CD4-positive, alpha-beta T cell treated with Interleukin-10 for 1 hour (primary cell): Measurements from ENCODE around the gene NCAM1.
A peak's percentile ranks its signal among the peaks of the same experiment; 100 is the strongest.

Experiments used
- DNase-seq: peaks from one replicate; pipeline ENCODE4 v3.0.0-alpha.2; 2020

Gene NCAM1

GRCh38 chr11:113237261-113237660 is 276.0 kb downstream of the NCAM1 start:
- no peak for DNase-seq

- no peak for DNase-seq
Observed at GRCh38 chr11:113238721-113239120, 277.5 kb downstream of the NCAM1 start.

- DNase-seq: no peak
Observed at GRCh38 chr11:113240389-113240788, 279.2 kb downstream of the NCAM1 start.

GRCh38 chr11:113240790-113241635 is 279.8 kb downstream of the NCAM1 start:
- DNase-seq: no peak

- DNase-seq: no peak
Observed at GRCh38 chr11:113241636-113242054, 280.4 kb downstream of the NCAM1 start.

DNA sequence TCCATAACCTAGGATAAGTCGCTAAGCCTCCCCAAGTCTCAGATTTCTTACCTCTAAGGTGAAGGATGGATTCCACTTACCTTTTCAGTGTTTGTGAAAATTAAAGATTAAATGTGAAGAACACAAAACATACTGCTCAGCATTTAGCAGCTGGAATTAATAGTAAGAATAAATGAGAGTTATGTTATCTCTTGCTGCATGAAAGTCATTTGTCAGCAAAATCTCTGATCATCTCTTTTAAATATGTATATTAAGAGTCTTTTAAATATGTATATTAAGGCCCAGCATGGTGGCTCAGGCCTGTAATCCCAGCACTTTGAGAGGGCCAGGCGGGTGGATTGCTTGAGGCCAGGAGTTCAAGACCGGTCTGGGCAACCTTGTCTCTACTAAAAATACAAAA is 280.8 kb downstream of the NCAM1 start:
- no peak for DNase-seq

DNA sequence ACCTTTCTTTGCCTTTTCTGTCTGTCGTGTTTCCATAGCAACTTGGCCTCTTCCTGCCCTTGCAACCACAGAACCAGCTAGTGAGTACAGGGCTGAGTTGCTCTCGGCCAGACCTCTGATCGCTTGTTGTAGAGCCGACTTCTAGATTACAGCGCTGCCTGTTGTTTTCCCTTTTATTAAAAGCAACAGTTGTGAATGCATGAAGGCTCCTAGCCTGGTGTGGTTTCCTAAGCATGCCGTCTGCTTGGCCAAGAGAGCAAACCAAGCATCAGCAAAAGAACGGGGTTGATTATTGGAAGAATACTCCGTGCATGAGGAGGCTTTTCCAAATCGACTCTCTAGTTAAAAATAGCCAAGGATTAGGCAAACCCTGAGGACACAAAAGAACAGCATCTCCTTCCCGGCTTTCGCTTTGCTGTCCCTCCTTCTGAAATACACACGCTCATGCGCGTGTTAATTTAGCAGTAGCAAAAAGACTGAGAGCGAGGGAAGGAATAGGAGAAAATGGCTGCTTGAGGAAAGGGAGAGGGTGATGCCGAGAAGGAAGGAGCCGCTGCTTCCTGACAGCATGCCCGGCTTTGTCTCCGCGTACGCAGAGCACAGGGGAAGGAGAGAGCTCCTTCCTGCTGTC is 281.7 kb downstream of the NCAM1 start:
- peak; percentile 10 for DNase-seq

DNA sequence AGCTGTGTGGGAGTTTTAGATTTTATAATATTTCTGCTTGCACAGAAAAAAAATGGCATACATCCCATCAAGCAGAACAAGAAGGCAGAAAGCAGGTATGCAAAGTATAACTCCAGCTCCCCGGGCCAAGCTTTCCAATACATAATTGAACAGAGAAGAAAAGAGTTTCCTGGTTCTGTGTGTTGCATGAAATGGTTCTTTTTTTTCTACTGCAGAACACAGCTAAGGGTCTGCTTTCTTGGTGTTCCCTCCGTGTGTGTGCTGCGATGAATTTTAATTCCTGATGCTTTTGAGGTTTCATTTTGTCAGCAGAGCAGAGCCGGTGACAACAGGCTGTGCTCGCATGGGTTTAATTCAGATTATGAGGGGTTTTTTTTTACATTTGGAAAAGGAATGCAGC is 282.5 kb downstream of the NCAM1 start:
- no peak for DNase-seq

DNA sequence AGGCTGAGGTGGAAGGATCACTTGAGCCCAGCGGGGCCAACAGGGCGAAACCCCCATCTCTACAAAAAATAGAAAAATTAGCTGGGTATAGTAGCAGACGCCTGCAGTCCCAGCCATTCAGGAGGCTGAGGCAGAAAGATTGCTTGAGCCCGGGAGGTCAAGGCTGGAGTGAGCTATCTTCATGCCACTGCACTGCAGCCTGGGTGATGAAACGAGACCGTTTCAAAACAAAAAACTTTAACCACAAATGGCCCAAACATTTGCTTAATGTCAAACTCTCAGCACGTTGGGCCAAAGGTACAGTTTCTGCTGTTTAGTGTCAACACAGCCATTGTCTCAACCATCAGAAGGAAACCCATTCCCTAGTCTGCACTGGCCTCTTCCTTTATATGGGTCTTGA is 284.0 kb downstream of the NCAM1 start:
- DNase-seq: no peak

- DNase-seq: no peak
Observed at GRCh38 chr11:113247221-113247620, 286.0 kb downstream of the NCAM1 start.

DNA sequence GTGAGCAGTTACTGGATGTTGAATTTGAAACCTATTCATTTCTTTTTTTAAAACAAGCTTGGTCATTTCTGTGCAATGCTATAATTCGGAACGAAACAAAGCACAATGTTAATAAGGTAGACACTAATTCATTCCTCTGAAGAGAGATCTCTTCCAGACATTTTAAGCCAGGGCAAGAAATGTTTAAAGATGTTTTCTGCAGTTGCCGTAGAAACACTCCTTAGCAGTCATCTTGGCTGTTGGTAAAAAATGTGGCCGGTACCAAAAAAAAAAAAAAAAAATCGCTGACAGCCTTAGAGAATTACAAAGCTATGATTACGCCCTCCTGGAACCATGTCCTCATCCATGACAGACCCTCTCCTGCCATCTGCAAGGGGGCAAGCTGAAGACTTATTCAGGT is 286.7 kb downstream of the NCAM1 start:
- no peak for DNase-seq

DNA sequence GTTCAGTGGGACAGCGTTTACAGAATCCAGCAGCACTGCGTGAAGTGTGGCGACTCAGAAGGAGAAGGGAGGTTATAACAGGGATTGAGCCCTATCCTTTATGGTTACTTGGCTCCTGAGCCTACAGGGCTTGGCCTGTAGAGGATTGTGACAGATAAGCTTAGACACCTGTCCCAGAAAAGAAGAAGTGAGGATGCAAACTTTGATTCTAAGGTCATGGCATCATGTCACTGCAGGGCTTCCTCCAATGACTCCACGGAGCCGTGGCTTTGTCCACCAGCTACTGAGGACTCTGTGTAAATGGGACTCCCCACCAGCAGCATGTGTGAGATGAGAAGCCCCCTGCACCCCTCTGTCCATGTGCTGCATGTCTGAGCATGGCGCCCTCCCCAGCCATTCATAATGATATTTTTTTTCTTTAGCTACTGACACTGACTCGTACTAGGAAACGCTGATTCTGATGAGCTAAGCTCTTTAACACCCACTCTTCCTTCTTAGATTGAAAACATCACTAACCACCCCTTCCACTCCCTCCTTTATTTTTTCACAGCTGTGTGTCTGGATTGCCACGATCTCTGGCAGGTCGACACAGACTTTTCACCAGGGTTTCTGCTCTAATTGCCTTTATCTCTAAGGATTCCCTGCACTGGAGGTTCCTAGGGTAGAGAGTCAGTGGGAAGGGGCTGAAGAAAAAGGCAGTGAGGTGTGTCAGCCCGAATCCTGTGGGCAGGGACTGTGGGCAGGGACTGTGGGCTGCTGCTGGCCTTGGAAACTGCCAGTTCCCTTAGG is 287.7 kb downstream of the NCAM1 start:
- DNase-seq: no peak

DNA sequence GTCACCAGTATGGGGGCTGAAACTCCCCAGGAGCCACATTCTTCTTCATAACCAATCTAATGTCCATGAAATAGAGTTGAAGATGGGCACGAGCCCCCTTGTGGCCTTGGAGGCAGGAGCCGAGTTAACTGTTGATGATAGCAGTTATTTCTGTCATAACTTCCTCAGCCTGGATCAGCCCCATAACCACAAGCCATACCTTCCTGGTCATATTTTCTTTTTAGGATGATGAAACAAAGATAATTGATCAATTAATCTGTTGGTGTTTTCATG is 288.2 kb downstream of the NCAM1 start:
- DNase-seq: no peak

GRCh38 chr11:113249786-113250185 is 288.6 kb downstream of the NCAM1 start:
- no peak for DNase-seq

- no peak for DNase-seq
Observed at GRCh38 chr11:113251281-113251680, 290.1 kb downstream of the NCAM1 start.

- DNase-seq: no peak
Observed at GRCh38 chr11:113253406-113253805, 292.2 kb downstream of the NCAM1 start.

DNA sequence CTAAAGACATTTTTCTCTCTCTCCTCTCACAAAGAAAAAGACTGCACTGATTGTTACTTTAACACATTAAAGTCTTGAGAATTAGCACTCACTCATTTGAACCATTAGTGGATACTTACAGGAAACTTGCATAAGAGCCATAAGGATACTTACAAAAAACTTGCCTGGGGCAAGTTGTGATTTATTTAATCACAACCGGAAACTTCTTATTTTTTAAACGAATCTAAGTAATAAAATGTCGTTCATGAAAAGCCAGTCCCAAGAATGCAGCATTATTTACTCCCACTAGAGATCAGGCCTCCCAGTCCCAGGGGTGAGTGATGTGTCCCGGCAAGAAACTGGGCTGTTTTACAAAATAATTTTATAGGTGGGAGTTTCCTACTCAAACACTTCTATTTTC is 293.9 kb downstream of the NCAM1 start:
- no peak for DNase-seq

GRCh38 chr11:113255741-113256140 is 294.5 kb downstream of the NCAM1 start:
- no peak for DNase-seq

DNA sequence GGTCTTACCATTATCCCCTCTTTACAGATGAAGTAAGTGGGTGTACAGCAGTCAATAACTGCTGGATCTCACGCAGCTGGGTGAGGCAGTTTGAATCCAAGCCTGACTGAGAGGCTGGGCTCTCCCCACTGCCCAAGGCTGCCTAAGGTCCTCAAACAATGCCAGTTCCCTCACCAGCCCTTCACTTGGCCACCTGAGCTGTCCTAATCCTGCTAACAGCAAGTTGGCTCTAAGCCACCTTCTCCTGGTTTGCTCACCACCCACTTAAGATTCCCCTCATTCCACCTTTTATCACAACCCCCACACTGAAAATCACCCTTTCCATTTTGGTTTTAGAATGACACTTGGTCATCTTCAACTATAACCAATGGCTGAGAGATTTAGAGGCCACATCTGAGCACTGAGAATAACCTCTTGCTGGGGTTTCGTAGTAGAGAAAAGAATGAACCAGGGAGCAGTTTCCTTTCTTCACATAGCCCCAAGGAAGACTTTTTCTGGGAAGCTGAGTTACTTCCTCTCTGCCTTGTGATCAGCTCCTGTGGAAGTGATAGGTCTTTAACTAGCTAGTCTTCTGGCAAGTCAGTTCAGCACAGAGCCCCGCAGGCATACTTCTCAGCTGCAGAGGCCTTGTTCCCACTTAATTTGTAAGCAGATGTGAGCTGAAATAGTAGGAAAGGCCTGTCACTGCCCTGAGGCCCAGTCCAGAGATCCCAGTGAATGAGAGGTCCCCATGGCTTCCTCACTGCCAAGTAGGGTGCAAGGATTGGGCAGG is 295.4 kb downstream of the NCAM1 start:
- DNase-seq: no peak

DNA sequence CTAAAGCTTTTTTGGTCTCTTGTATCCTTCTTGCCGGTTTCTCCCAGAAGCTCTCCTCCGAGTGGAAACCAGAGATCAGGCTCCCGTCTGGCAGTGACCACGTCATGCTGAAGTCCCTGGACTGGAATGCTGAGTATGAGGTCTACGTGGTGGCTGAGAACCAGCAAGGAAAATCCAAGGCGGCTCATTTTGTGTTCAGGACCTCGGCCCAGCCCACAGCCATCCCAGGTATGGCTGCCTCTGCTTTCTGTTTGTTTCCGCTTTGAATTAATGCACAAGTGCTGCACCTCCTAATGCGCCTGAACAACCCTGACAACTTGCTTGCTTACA is 298.8 kb downstream of the NCAM1 start:
- DNase-seq: no peak

GRCh38 chr11:113260541-113260940 is 299.3 kb downstream of the NCAM1 start:
- no peak for DNase-seq

GRCh38 chr11:113261709-113262475 is 300.7 kb downstream of the NCAM1 start:
- no peak for DNase-seq

DNA sequence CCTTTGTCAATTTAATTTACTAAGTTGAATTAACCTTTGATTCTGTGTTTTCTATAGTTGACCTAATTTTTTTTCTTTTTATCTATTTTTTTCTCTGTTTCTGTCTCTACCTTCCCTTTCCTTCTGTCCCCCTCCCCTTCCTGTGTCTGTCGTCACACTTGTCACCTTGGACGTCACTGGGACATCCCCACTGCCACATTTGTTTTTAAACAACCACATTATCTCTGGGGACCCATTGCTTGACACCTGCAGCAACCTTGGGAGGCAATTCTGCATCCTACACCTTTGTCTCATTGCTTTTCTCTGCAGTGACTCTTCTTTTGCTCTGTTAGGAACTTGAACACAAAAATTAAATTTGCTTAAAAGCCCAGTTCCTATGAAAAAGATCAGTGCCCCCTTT is 301.4 kb downstream of the NCAM1 start:
- no peak for DNase-seq
